IMR-90 (cell line): Measurements from ENCODE around the gene FOXL3. TPM values are rescaled to one million over a fixed set of nuclear protein-coding genes. Genes with fewer than 3 reads are reported as not detected.

Source experiments
- ATAC-seq: fragments of 200-7000 bp; cut with Tn5 transposase; 2 replicates; pipeline ENCODE4 v1.9.1; 2020; ENCODE audit warnings: low read depth, mild to moderate bottlenecking, moderate library complexity
- BruUV-seq: library from RNA; stranded (reverse); fragments of 400-500 nt; replicated peaks from 2 replicates; lab custom pipeline; 2021; lab: Mats Ljungman, UMichigan
- CTCF ChIA-PET: fragments of 300-600 bp; formaldehyde crosslinking; extraction: SDS; loops from one replicate; lab custom pipeline; 2021; ENCODE audit warnings: antibody characterized with exemption; lab: Yijun Ruan, JAX
- POLR2A ChIA-PET: fragments of 300-600 bp; sonication (Branson Sonifier 250); formaldehyde crosslinking; loops from one replicate; lab custom pipeline; 2022; ENCODE audit warnings: antibody characterized with exemption; ENCODE audit not compliant: unreplicated experiment; lab: Charles Lee
- DNase-seq: peaks from one replicate; pipeline ENCODE4 v3.0.0; 2013
- H2AFZ ChIP-seq: replicated peaks from 2 replicates; pipeline ENCODE3; 2013; ENCODE audit warnings: low read length, mild to moderate bottlenecking; ENCODE audit not compliant: poor library complexity
- H2AK5ac ChIP-seq: 2 replicates; pipeline ENCODE4 v1.6.1; 2013; ENCODE audit warnings: low read depth, low read length, inconsistent platforms
- H2AK9ac ChIP-seq: replicated peaks from 2 replicates; pipeline ENCODE3; 2013; ENCODE audit warnings: mild to moderate bottlenecking, low read depth, low read length, moderate library complexity; ENCODE audit not compliant: poor library complexity
- H2BK120ac ChIP-seq: 2 replicates; pipeline ENCODE4 v1.6.1; 2013; ENCODE audit warnings: low read depth, low read length, inconsistent platforms
- H2BK15ac ChIP-seq: 3 replicates; pipeline ENCODE4 v1.6.1; 2013; ENCODE audit warnings: low read depth, low read length, inconsistent platforms
- H2BK20ac ChIP-seq: 2 replicates; pipeline ENCODE4 v1.6.1; 2013; ENCODE audit warnings: low read depth, mild to moderate bottlenecking, inconsistent platforms, low read length, moderate library complexity
- H2BK5ac ChIP-seq: 2 replicates; pipeline ENCODE4 v1.6.1; 2013; ENCODE audit warnings: mild to moderate bottlenecking, low read depth, low read length, inconsistent platforms; ENCODE audit not compliant: poor library complexity, severe bottlenecking
- H3K14ac ChIP-seq: replicated peaks from 2 replicates; pipeline ENCODE4 v1.6.1; 2013; ENCODE audit warnings: low read depth, low read length, inconsistent platforms
- H3K18ac ChIP-seq: 2 replicates; pipeline ENCODE4 v1.6.1; 2013; ENCODE audit warnings: low read depth, low read length, control low read depth
- H3K23ac ChIP-seq: 2 replicates; pipeline ENCODE4 v1.6.1; 2013; ENCODE audit warnings: low read depth, low read length, inconsistent platforms
- H3K27ac ChIP-seq: 2 replicates; pipeline ENCODE4 v1.5.1; 2013; ENCODE audit warnings: mild to moderate bottlenecking, control low read depth, low read length; ENCODE audit not compliant: insufficient read depth
- H3K27me3 ChIP-seq: 2 replicates; pipeline ENCODE4 v1.6.1; 2013; ENCODE audit warnings: low read length; ENCODE audit not compliant: control insufficient read depth, insufficient read depth
- H3K36me3 ChIP-seq: 2 replicates; pipeline ENCODE4 v1.6.1; 2013; ENCODE audit warnings: low read length, mixed read lengths; ENCODE audit not compliant: control insufficient read depth, insufficient read depth
- H3K4ac ChIP-seq: 2 replicates; pipeline ENCODE4 v1.6.1; 2013; ENCODE audit warnings: low read depth, low read length, inconsistent platforms
- H3K4me1 ChIP-seq: 2 replicates; pipeline ENCODE4 v1.6.1; 2013; ENCODE audit warnings: low read length, mixed read lengths; ENCODE audit not compliant: control insufficient read depth, insufficient read depth
- H3K4me2 ChIP-seq: 2 replicates; pipeline ENCODE4 v1.6.1; 2013; ENCODE audit warnings: low read depth, mild to moderate bottlenecking, control low read depth, low read length, moderate library complexity
- H3K4me3 ChIP-seq: 2 replicates; pipeline ENCODE4 v1.5.1; 2013; ENCODE audit warnings: low read depth, mild to moderate bottlenecking, control low read depth, low read length, moderate library complexity; ENCODE audit not compliant: insufficient read depth
- H3K56ac ChIP-seq: 2 replicates; pipeline ENCODE4 v1.6.1; 2013; ENCODE audit warnings: low read length, inconsistent platforms; ENCODE audit not compliant: insufficient read depth; ENCODE audit errors: extremely low read depth
- H3K79me1 ChIP-seq, 2 experiments: 2 replicates each; pipeline ENCODE4 v1.6.1; 2013; ENCODE audit warnings: low read length in 2 of 2, inconsistent platforms in 1 of 2, low read depth in 1 of 2
- H3K9ac ChIP-seq: 2 replicates; pipeline ENCODE4 v1.6.1; 2013; ENCODE audit warnings: low read depth, low read length, control low read depth
- H3K9me1 ChIP-seq: 2 replicates; pipeline ENCODE4 v1.6.1; 2013; ENCODE audit warnings: low read length, inconsistent platforms; ENCODE audit not compliant: insufficient read depth
- H3K9me3 ChIP-seq: 2 replicates; pipeline ENCODE4 v1.6.1; 2013; ENCODE audit warnings: low read length; ENCODE audit not compliant: control insufficient read depth, insufficient read depth
- H4K20me1 ChIP-seq: 2 replicates; pipeline ENCODE4 v1.6.1; 2013; ENCODE audit warnings: low read length, inconsistent platforms; ENCODE audit not compliant: insufficient read depth
- H4K5ac ChIP-seq: 2 replicates; pipeline ENCODE4 v1.6.1; 2013; ENCODE audit warnings: mild to moderate bottlenecking, low read depth, low read length, control low read depth
- H4K8ac ChIP-seq, 2 experiments: 2 replicates each; pipeline ENCODE4 v1.6.1; 2013; ENCODE audit warnings: low read depth in 2 of 2, low read length in 2 of 2, control low read depth in 1 of 2, inconsistent platforms in 1 of 2
- H4K91ac ChIP-seq: 2 replicates; pipeline ENCODE4 v1.6.1; 2013; ENCODE audit warnings: low read depth, low read length, inconsistent platforms; ENCODE audit not compliant: insufficient read depth
- BHLHE40 ChIP-seq: fragments of 150-350 bp; IDR thresholded peaks from 2 replicates; pipeline ENCODE4 v1.6.1; 2016; ENCODE audit warnings: mild to moderate bottlenecking, low read depth, low read length
- CEBPB ChIP-seq: IDR thresholded peaks from 2 replicates; pipeline ENCODE4 v1.6.1; 2012; ENCODE audit warnings: low read depth, low read length, improper control_type of control experiment
- CHD1 ChIP-seq: IDR thresholded peaks from 2 replicates; pipeline ENCODE4 v1.6.1; 2012; ENCODE audit warnings: low read depth, low read length, improper control_type of control experiment
- FOS ChIP-seq: fragments of 150-350 bp; IDR thresholded peaks from 2 replicates; pipeline ENCODE4 v1.6.1; 2016; ENCODE audit warnings: low read depth, low read length
- MAFK ChIP-seq: IDR thresholded peaks from 2 replicates; pipeline ENCODE4 v1.6.1; 2012; ENCODE audit warnings: low read depth, low read length, improper control_type of control experiment
- MAZ ChIP-seq: IDR thresholded peaks from 2 replicates; pipeline ENCODE4 v1.6.1; 2012; ENCODE audit warnings: low read depth, mild to moderate bottlenecking, low read length, improper control_type of control experiment, moderate library complexity, borderline replicate concordance
- MXI1 ChIP-seq: IDR thresholded peaks from 2 replicates; pipeline ENCODE4 v1.6.1; 2012; ENCODE audit warnings: low read depth, mild to moderate bottlenecking, low read length, moderate library complexity, borderline replicate concordance
- NFE2L2 ChIP-seq: fragments of 150-350 bp; IDR thresholded peaks from 2 replicates; pipeline ENCODE4 v1.6.1; 2016; ENCODE audit warnings: low read depth, mild to moderate bottlenecking, low read length
- POLR2A ChIP-seq: IDR thresholded peaks from 2 replicates; pipeline ENCODE4 v1.6.1; 2012; ENCODE audit warnings: mild to moderate bottlenecking, low read depth, low read length
- RAD21 ChIP-seq: IDR thresholded peaks from 2 replicates; pipeline ENCODE4 v1.6.1; 2012; ENCODE audit warnings: low read length, improper control_type of control experiment
- RCOR1 ChIP-seq: IDR thresholded peaks from 2 replicates; pipeline ENCODE4 v1.6.1; 2012; ENCODE audit warnings: mild to moderate bottlenecking, low read length, improper control_type of control experiment; ENCODE audit not compliant: insufficient replicate concordance
- RFX5 ChIP-seq: IDR thresholded peaks from 2 replicates; pipeline ENCODE4 v1.8.0; 2012; ENCODE audit warnings: low read depth, mild to moderate bottlenecking, low read length, moderate library complexity
- SMC3 ChIP-seq: fragments of 150-350 bp; IDR thresholded peaks from 2 replicates; pipeline ENCODE4 v1.6.1; 2016; ENCODE audit warnings: low read depth, mild to moderate bottlenecking, antibody characterized with exemption, low read length, moderate library complexity
- WGBS, 2 experiments: methylation state at CpG; one replicate each; pipeline versions ENCODE4 v1.1.5 to v1.1.7; 2013; ENCODE audit warnings: missing lambda C conversion rate in 2 of 2; ENCODE audit not compliant: insufficient read length in 1 of 2; ENCODE audit errors: extremely low coverage in 2 of 2; 5-methylcytosine and 5-hydroxymethylcytosine counted together
- dilution Hi-C: fragments of 300-500 bp; cut with HindIII; formaldehyde crosslinking; loops from one replicate; pipeline ENCODE4 v1.14.3; 2018; ENCODE audit warnings: low sequenced_read_pairs; ENCODE audit not compliant: unreplicated experiment
- in situ Hi-C: fragments of 300-500 bp; cut with MboI; formaldehyde crosslinking; loops from 3 replicates; pipeline ENCODE4 v1.14.3; 2019; ENCODE audit warnings: low sequenced_read_pairs, inconsistent platforms, mixed read lengths
- intact Hi-C: fragments of 100-400 bp; cut with micrococcal nuclease; formaldehyde crosslinking; loops from 2 replicates; pipeline ENCODE4 v1.10.0; 2022
- polyA plus RNA-seq, 3 experiments: library from polyadenylated mRNA; depleted of rRNA; stranded (reverse); fragments of >200 nt; gene quantifications; 2 replicates each; pipeline ENCODE4 v1.2.3, GENCODE V29; 2012; ENCODE audit warnings: low replicate concordance in 1 of 3
- total RNA-seq: library from RNA; depleted of rRNA; stranded (reverse); fragments of >200 nt; gene quantifications from 2 replicates; pipeline ENCODE4 v1.2.3, GENCODE V29; 2012
- TF ChIP-seq, protein P1 (sequence below): conservative IDR thresholded peaks from 2 replicates; pipeline ENCODE4 v1.5.1; 2012; ENCODE audit warnings: mild to moderate bottlenecking, low read depth, low read length, improper control_type of control experiment
- TF ChIP-seq, protein P2 (sequence below): fragments of 150-350 bp; IDR thresholded peaks from 2 replicates; pipeline ENCODE4 v1.6.1; 2017; ENCODE audit warnings: mild to moderate bottlenecking, antibody characterized with exemption, low read length, low read depth
- TF ChIP-seq, protein P3 (sequence below): fragments of 150-350 bp; IDR thresholded peaks from 2 replicates; pipeline ENCODE4 v1.6.1; 2016; ENCODE audit warnings: low read depth, mild to moderate bottlenecking, low read length, moderate library complexity, borderline replicate concordance

FOXL3 gene
- total and polyA plus RNA-seq, 2 of the 4 experiments (the other 2 are of a cell fraction): not detected

DNA sequence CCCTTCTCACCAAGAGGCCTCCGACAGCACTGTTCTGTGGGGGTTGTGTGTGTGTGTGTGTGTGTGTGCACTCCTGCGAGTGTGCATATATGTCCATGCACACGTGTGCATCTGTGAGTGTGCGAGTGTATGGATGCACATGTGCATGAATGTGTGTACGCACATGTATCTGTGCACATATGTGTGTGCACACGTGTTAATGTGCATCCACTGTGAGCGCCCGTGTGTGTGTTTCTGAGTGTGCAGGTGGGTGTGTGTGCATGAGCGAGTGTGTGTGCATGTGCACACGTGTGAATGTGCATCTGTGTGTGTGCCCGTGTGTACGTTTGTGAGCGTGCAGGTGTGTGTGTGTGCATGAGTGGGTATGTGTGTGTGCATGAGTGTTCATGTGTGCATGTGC is 48.5 kb upstream of the FOXL3 start:
- Histone ChIP-seq H2BK20ac (no peak overlapping the region), H3K56ac (no peak overlapping the region), H3K4me1 (peaks cover 3% of the 10 kb centered on the region; the same call in 1 of the 2 replicates), H2AK9ac (no peak overlapping the region), H2AFZ (no peak overlapping the region), H4K8ac (no peak overlapping the region), H3K4ac (no peak overlapping the region; the same call in 1 of the 2 replicates), H2BK15ac (no peak overlapping the region), H4K20me1 (peaks cover 50% of the 10 kb centered on the region), H3K9me1 (peaks cover 22% of the 10 kb centered on the region), H3K9ac (no peak overlapping the region), H3K23ac (no peak overlapping the region), H4K5ac (no peak overlapping the region), H2AK5ac (no peak overlapping the region), H3K18ac (no peak overlapping the region), H3K79me1 (peaks cover 31 to 56% of the 10 kb centered on the region in 2 experiments), H3K27ac (no peak overlapping the region), H2BK5ac (no peak overlapping the region), H3K36me3 (peaks cover 47% of the 10 kb centered on the region), H3K14ac (no peak overlapping the region), H2BK120ac (no peak overlapping the region), H3K4me3 (no peak overlapping the region), H3K4me2 (no peak overlapping the region), H3K9me3 (no peaks in the 10 kb centered on the region), H3K27me3 (no peaks in the 10 kb centered on the region), H4K91ac (no peak overlapping the region)
- WGBS, 2 experiments: 93% methylated on average over 10 of the region's 13 CpGs; no CpG with 5 or more reads in 1 of the 2 experiments
- in situ Hi-C loops (no loop called here), intact Hi-C loops (no loop called here), dilution Hi-C loops (no loop called here)
- ATAC-seq (no peak), DNase-seq (no peak)
- TF ChIP-seq NFE2L2 (no peak), CEBPB (no peak), FOS (no peak), MAZ (no peak), BHLHE40 (no peak), RFX5 (no peak), POLR2A (no peak), CHD1 (no peak), MXI1 (no peak), MAFK (no peak), RAD21 (no peak), RCOR1 (no peak), SMC3 (no peak)
- TF ChIP-seq, protein P1, sequence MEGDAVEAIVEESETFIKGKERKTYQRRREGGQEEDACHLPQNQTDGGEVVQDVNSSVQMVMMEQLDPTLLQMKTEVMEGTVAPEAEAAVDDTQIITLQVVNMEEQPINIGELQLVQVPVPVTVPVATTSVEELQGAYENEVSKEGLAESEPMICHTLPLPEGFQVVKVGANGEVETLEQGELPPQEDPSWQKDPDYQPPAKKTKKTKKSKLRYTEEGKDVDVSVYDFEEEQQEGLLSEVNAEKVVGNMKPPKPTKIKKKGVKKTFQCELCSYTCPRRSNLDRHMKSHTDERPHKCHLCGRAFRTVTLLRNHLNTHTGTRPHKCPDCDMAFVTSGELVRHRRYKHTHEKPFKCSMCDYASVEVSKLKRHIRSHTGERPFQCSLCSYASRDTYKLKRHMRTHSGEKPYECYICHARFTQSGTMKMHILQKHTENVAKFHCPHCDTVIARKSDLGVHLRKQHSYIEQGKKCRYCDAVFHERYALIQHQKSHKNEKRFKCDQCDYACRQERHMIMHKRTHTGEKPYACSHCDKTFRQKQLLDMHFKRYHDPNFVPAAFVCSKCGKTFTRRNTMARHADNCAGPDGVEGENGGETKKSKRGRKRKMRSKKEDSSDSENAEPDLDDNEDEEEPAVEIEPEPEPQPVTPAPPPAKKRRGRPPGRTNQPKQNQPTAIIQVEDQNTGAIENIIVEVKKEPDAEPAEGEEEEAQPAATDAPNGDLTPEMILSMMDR: no peak
- TF ChIP-seq, protein P2, sequence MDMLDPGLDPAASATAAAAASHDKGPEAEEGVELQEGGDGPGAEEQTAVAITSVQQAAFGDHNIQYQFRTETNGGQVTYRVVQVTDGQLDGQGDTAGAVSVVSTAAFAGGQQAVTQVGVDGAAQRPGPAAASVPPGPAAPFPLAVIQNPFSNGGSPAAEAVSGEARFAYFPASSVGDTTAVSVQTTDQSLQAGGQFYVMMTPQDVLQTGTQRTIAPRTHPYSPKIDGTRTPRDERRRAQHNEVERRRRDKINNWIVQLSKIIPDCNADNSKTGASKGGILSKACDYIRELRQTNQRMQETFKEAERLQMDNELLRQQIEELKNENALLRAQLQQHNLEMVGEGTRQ: no peak
- TF ChIP-seq, protein P3, sequence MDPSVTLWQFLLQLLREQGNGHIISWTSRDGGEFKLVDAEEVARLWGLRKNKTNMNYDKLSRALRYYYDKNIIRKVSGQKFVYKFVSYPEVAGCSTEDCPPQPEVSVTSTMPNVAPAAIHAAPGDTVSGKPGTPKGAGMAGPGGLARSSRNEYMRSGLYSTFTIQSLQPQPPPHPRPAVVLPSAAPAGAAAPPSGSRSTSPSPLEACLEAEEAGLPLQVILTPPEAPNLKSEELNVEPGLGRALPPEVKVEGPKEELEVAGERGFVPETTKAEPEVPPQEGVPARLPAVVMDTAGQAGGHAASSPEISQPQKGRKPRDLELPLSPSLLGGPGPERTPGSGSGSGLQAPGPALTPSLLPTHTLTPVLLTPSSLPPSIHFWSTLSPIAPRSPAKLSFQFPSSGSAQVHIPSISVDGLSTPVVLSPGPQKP: no peak
- POLR2A ChIA-PET: no interaction called here
- BruUV-seq: no TSS peak
- CTCF ChIA-PET: no interaction called here
